HG03457 (cell line): Measurements from ENCODE around the gene PPP1R37.

Experiments used
- ATAC-seq: cut with Tn5 transposase; IDR thresholded peaks from one replicate; pipeline ENCODE4 v1.9.1; 2021; ENCODE audit warnings: moderate number of reproducible peaks; ENCODE audit not compliant: unreplicated experiment

Gene PPP1R37

GRCh38 chr19:45186509-45187334, 93.7 kb downstream of the PPP1R37 start:
- ATAC-seq: no peak

GRCh38 chr19:45187421-45188100, 94.6 kb downstream of the PPP1R37 start:
- ATAC-seq: no peak

GRCh38 chr19:45189971-45190370, 97.0 kb downstream of the PPP1R37 start:
- no peak for ATAC-seq

GRCh38 chr19:45191375-45191774, 98.4 kb downstream of the PPP1R37 start:
- no peak for ATAC-seq

GRCh38 chr19:45195764-45196163, 102.8 kb downstream of the PPP1R37 start:
- ATAC-seq: no peak
